CD8-positive, alpha-beta memory T cell (primary cell): ENCODE measurements around the gene CDH23. TPM values are rescaled to one million over a fixed set of nuclear protein-coding genes. Genes with fewer than 3 reads are reported as not detected.

Experiments used
- CTCF ChIA-PET: fragments of 350-600 bp; sonication (Branson Sonifier 250); formaldehyde crosslinking; loops from one replicate; lab custom pipeline; 2021; ENCODE audit warnings: antibody characterized with exemption; lab: Charles Lee
- POLR2A ChIA-PET: fragments of 350-600 bp; sonication (Branson Sonifier 250); formaldehyde crosslinking; loops from one replicate; lab custom pipeline; 2021; ENCODE audit warnings: antibody characterized with exemption; lab: Charles Lee
- DNase-seq, 5 donors: peaks; one replicate each; pipeline versions ENCODE4 v3.0.0 to v3.0.0-alpha.2; 2020 to 2022; ENCODE audit warnings: mixed read lengths in 1 of 5
- H3K27ac ChIP-seq: one replicate; pipeline ENCODE4 v1.7.0; 2013; ENCODE audit warnings: low read depth, mild to moderate bottlenecking, low read length, moderate library complexity
- H3K27me3 ChIP-seq: 2 replicates; pipeline ENCODE4 v1.7.0; 2013; ENCODE audit warnings: low read length, mild to moderate bottlenecking; ENCODE audit not compliant: insufficient read depth, poor library complexity, severe bottlenecking
- H3K36me3 ChIP-seq: 2 replicates; pipeline ENCODE4 v1.7.0; 2013; ENCODE audit warnings: mild to moderate bottlenecking, low read length, moderate library complexity; ENCODE audit not compliant: insufficient read depth
- H3K4me1 ChIP-seq: 2 replicates; pipeline ENCODE4 v1.7.0; 2013; ENCODE audit warnings: mild to moderate bottlenecking, low read length, moderate library complexity; ENCODE audit not compliant: insufficient read depth
- H3K4me3 ChIP-seq: 2 replicates; pipeline ENCODE4 v1.7.0; 2013; ENCODE audit warnings: mild to moderate bottlenecking, low read length
- H3K9me3 ChIP-seq: 2 replicates; pipeline ENCODE4 v1.7.0; 2013; ENCODE audit warnings: mild to moderate bottlenecking, low read length
- H3K27ac Mint-ChIP-seq, 8 donors: one replicate each; pipeline ENCODE4 v1.8.0; 2020 to 2021; ENCODE audit warnings: mixed read lengths in 8 of 8, mild to moderate bottlenecking in 6 of 8, inconsistent platforms in 3 of 8, moderate library complexity in 3 of 8
- H3K27me3 Mint-ChIP-seq, 2 donors: one replicate each; pipeline ENCODE4 v1.8.0; 2020 to 2021; ENCODE audit warnings: mixed read lengths in 2 of 2, mild to moderate bottlenecking in 1 of 2, moderate library complexity in 1 of 2
- H3K36me3 Mint-ChIP-seq, 3 donors: one replicate each; pipeline ENCODE4 v1.8.0; 2020 to 2021; ENCODE audit warnings: mixed read lengths in 3 of 3, inconsistent platforms in 1 of 3, mild to moderate bottlenecking in 1 of 3
- H3K4me1 Mint-ChIP-seq, 3 donors: one replicate each; pipeline ENCODE4 v1.8.0; 2020 to 2021; ENCODE audit warnings: mixed read lengths in 3 of 3, inconsistent platforms in 1 of 3, mild to moderate bottlenecking in 1 of 3
- H3K4me3 Mint-ChIP-seq, 7 donors: one replicate each; pipeline ENCODE4 v1.8.0; 2020 to 2021; ENCODE audit warnings: mixed read lengths in 7 of 7, mild to moderate bottlenecking in 6 of 7, moderate library complexity in 4 of 7, inconsistent platforms in 2 of 7
- H3K9me3 Mint-ChIP-seq, 5 donors: one replicate each; pipeline ENCODE4 v1.8.0; 2020 to 2022; ENCODE audit warnings: mixed read lengths in 5 of 5, mild to moderate bottlenecking in 3 of 5, moderate library complexity in 2 of 5, inconsistent platforms in 1 of 5
- polyA plus RNA-seq: library from polyadenylated mRNA; unstranded; fragments of 300-500 nt; fragmentation: Illumina TruSeq; gene quantifications from one replicate; pipeline ENCODE4 v1.2.3, GENCODE V29; 2021
- total RNA-seq, 2 experiments: library from RNA; stranded (reverse); gene quantifications; one replicate each; pipeline ENCODE4 v1.2.3, GENCODE V29; 2021

The CDH23 gene
- total and polyA plus RNA-seq, 3 experiments from 2014 or later: 0.74 to 2.0 (median 0.78) TPM

DNA sequence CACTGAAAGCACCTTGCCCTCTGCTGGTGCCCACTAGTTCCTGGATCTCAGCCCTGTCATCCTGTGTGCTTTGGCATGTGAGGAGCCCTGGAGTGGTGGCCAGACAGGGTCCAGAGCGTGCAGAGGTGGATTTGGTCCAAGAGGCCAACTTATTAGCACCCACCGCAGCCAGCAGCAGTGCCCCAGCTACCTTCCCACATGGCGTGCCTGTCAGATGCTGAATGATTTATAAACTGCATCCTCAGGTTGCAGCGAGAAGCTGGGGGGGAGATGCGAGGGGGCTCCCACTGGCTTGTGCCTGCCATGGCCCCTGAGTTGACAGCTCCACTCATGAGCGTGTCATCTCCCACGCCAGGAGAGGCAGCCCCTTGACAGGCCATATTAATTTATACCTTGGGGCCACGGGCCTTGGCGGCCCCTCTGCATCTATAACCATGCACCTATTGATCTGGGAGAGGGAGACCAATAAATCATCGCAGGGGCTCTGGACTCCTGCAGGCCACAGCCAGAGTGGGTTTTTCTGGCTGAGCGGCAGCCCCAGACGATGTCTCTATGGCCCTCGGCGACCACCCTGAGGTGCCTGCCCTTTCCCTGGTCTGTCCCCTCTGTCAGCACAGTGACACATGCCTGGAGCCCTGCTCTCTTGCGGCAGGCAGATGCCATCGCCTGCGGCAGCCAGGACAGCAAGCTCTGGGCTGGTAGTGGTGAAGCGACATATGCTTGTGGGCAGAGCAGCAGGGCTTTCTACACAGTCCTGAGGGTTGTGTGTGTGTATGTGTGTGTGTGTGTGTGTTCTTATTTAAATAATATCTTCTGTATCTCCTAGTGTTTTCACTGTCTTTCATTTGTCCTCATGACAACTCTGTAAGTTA, 120.8 kb downstream of the CDH23 start:
- Mint-ChIP-seq H3K9me3 (no peaks in the 10 kb centered on the region), H3K27ac (peak overlapping the region in 1 of 8 donors; percentile 81), H3K27me3 (peaks cover 4 to 14% of the 10 kb centered on the region in 2 donors), H3K36me3 (no peaks in the 10 kb centered on the region), H3K4me3 (no peak overlapping the region), H3K4me1 (no peaks in the 10 kb centered on the region)
- Histone ChIP-seq H3K9me3 (no peaks in the 10 kb centered on the region), H3K27ac (no peak overlapping the region), H3K36me3 (no peaks in the 10 kb centered on the region), H3K4me3 (no peak overlapping the region), H3K27me3 (peaks cover 3% of the 10 kb centered on the region), H3K4me1 (no peaks in the 10 kb centered on the region)
- DNase-seq: no peak
- ChIA-PET POLR2A (no interaction called here), CTCF (no interaction called here)

DNA sequence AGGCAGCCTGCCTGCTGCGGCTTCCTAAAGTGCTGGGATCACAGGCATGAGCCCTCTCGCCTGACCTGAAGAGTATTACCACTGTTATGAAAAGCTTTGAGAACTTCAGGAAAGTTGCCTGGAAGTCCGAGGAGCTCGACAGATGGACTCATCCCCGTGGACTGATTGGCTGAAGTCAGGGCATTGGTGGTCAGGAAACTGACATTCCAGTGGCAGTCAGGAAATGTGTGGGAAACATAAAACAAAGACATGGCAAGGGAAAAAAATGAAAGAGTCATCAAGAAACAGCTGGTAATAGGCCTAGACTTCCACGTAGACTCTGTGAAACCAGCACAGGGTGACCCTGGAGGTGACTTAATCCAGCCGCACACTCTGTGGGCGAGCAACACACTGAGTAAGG, 123.3 kb downstream of the CDH23 start:
- no peak for DNase-seq
- POLR2A ChIA-PET: no interaction called here
- Histone ChIP-seq H3K36me3 (no peaks in the 10 kb centered on the region), H3K4me1 (no peaks in the 10 kb centered on the region), H3K9me3 (no peaks in the 10 kb centered on the region), H3K27ac (no peak overlapping the region), H3K4me3 (no peak overlapping the region), H3K27me3 (peaks cover 6% of the 10 kb centered on the region)
- Mint-ChIP-seq H3K4me3 (no peak overlapping the region), H3K27ac (no peak overlapping the region), H3K4me1 (no peaks in the 10 kb centered on the region), H3K9me3 (no peaks in the 10 kb centered on the region), H3K27me3 (peaks cover 10 to 29% of the 10 kb centered on the region in 2 donors), H3K36me3 (no peaks in the 10 kb centered on the region)
- CTCF ChIA-PET: no interaction called here

DNA sequence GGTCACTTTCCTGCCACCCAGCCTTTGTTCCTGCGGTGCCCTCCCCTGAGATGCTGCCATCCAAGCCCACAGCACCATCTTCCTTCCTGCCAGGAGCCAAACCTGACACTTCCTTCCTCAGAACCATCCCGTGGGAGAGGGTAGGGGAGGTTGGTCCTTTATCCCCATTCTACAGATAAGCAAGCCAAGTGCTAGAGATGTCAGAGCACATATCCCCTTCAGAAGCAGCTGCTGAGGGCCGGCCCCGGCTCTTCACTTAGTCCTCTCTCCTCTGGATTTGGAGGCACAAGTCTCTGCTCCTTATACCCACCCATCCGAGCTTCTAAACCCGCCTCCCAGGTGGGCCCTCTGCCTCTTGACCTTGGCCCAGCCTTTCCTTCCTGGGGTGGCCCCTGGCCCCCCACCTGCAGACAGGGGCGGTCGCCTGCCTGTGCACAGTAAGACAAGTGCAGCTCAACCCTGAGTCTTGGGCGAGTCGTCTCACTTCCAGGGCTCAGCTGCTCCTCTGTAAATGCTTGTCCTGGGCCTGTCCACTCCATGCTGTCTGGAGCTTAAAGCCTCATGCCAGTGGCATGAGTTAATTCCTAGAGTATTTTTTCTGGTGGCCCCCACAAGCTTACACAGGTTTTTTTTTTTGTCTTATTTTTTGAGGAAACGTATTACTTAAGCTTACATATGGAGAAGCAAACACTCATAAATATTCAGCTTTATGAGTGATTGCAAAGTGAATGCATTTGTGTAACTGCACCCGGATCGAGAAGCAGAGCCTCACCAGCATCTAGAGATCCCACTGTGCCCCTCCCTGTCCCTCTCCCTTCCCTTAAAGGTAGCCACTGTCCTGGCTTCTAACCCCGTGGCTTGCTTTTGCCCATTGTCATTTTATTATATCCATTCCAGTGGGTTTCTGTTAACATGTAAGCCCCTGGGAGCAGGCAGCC, 125.1 kb downstream of the CDH23 start:
- Mint-ChIP-seq H3K27me3 (peaks cover 10 to 29% of the 10 kb centered on the region in 2 donors), H3K27ac (peak overlapping the region in 1 of 8 donors; percentile 44), H3K9me3 (no peaks in the 10 kb centered on the region), H3K4me1 (no peaks in the 10 kb centered on the region), H3K4me3 (no peak overlapping the region), H3K36me3 (no peaks in the 10 kb centered on the region)
- ChIA-PET POLR2A (no interaction called here), CTCF (interaction anchor here (1.2 kb wide), 1 partner anchor 19 kb away, joined by 3 read pairs; no protein-coding TSS in a partner anchor)
- no peaks in the 10 kb centered on the region for H3K36me3 ChIP-seq
- DNase-seq: no peak
- H3K27me3 ChIP-seq: peaks cover 6% of the 10 kb centered on the region
- H3K4me3 ChIP-seq: no peak overlapping the region
- H3K9me3 ChIP-seq: no peaks in the 10 kb centered on the region
- H3K27ac ChIP-seq: no peak overlapping the region
- H3K4me1 ChIP-seq: no peaks in the 10 kb centered on the region

DNA sequence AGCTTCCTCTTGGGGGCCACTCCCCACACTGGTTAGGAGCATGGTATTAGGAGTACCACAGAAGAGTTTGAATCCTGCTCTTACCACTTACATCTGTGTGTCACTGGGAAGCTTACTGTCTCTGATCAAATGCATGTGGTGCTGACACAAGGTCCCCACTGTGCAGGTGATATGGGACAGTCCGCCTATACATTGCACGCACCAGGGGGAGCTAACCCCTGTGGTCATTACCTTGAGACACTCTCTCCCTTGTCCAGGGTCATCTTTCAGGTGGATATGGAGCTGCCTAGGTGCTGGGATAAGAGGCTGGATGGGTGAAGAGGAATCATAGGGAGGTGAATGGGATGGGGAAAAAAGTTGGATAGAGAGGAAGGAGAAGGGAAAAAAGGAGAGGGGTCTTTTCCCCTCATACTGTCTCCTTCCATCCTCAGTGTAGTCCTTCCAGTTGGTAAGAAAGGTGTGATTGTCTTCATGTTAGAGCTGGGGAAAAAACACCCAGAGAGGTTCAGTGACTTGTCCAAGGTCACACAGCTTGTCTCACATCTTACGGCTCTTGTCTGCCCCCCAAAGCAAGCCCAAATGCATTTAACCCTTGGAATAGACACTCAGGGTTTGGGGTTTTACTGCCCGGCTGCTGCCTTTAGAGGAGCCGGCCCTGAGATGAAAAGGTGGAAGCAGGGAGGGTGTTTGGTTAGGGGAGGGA, 125.9 kb downstream of the CDH23 start:
- Mint-ChIP-seq H3K4me1 (no peaks in the 10 kb centered on the region), H3K9me3 (no peaks in the 10 kb centered on the region), H3K27ac (no peak overlapping the region), H3K4me3 (no peak overlapping the region), H3K36me3 (no peaks in the 10 kb centered on the region), H3K27me3 (peaks cover 10 to 29% of the 10 kb centered on the region in 2 donors)
- CTCF ChIA-PET: interaction anchor here (1.2 kb wide), 1 partner anchor 18 kb away, joined by 3 read pairs; no protein-coding TSS in a partner anchor
- Histone ChIP-seq H3K9me3 (no peaks in the 10 kb centered on the region), H3K4me3 (no peak overlapping the region), H3K4me1 (no peaks in the 10 kb centered on the region), H3K27ac (no peak overlapping the region), H3K36me3 (no peaks in the 10 kb centered on the region), H3K27me3 (peaks cover 6% of the 10 kb centered on the region)
- no peak for DNase-seq
- POLR2A ChIA-PET: no interaction called here

DNA sequence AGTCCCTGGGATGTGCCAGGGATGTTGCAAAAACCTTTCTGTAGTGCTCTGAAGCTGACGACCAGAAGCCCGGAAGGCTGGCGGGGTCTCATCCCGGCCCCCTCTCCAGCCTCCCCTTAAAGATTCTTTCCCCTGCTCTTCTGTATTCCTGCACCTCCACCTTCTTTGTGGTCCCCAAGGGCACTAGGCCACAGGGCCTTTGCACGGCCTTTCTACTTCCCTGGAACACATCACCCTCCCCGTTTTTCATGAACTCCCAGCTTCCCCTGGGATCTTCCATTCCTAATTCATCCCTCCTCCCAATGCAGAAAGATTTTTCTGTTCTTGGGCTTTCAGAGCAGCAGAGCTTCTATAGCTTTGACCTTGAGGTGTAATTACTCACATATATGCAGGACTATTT, 127.0 kb downstream of the CDH23 start:
- DNase-seq: no peak
- Mint-ChIP-seq H3K27me3 (peaks cover 10 to 29% of the 10 kb centered on the region in 2 donors), H3K9me3 (no peaks in the 10 kb centered on the region), H3K27ac (no peak overlapping the region), H3K4me3 (no peak overlapping the region), H3K36me3 (no peaks in the 10 kb centered on the region), H3K4me1 (no peaks in the 10 kb centered on the region)
- ChIA-PET POLR2A (no interaction called here), CTCF (interaction anchor here (1.3 kb wide), 1 partner anchor 10 kb away, joined by 3 read pairs; no protein-coding TSS in a partner anchor)
- Histone ChIP-seq H3K27me3 (peaks cover 6% of the 10 kb centered on the region), H3K9me3 (no peaks in the 10 kb centered on the region), H3K4me3 (no peak overlapping the region), H3K27ac (no peak overlapping the region), H3K36me3 (no peaks in the 10 kb centered on the region), H3K4me1 (no peaks in the 10 kb centered on the region)

DNA sequence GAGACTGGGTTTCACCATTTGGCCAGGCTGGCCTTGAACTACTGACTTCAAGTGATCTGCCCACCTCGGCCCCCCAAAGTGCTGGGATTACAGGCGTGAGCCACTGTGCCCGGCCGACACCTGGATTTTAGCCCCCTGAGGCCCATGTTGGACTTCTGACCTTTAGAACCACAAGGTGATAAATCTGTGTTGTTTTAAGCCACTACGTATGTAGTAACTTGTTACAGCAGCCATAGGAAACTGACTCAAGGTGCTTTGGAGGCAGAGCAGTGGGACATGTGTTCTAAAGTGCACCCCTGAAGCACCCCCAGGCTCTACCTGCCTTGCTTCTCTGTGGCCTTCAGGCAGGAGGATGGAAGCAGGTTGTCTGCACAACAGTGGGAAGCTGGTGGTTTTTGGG, 128.4 kb downstream of the CDH23 start:
- Histone ChIP-seq H3K36me3 (no peaks in the 10 kb centered on the region), H3K9me3 (no peaks in the 10 kb centered on the region), H3K27me3 (peaks cover 6% of the 10 kb centered on the region), H3K4me3 (no peak overlapping the region), H3K4me1 (no peaks in the 10 kb centered on the region), H3K27ac (no peak overlapping the region)
- Mint-ChIP-seq H3K4me3 (no peak overlapping the region), H3K36me3 (no peaks in the 10 kb centered on the region), H3K27me3 (peaks cover 10 to 29% of the 10 kb centered on the region in 2 donors), H3K4me1 (no peaks in the 10 kb centered on the region), H3K9me3 (no peaks in the 10 kb centered on the region), H3K27ac (no peak overlapping the region)
- ChIA-PET POLR2A (no interaction called here), CTCF (no interaction called here)
- DNase-seq: no peak

- DNase-seq: no peak
- Histone ChIP-seq H3K27me3 (peaks cover 6% of the 10 kb centered on the region), H3K9me3 (no peaks in the 10 kb centered on the region), H3K36me3 (no peaks in the 10 kb centered on the region), H3K4me3 (no peak overlapping the region), H3K4me1 (no peaks in the 10 kb centered on the region), H3K27ac (no peak overlapping the region)
- Mint-ChIP-seq H3K9me3 (no peaks in the 10 kb centered on the region), H3K4me1 (no peaks in the 10 kb centered on the region), H3K4me3 (no peak overlapping the region), H3K27me3 (peaks cover 10 to 29% of the 10 kb centered on the region in 2 donors), H3K36me3 (no peaks in the 10 kb centered on the region), H3K27ac (no peak overlapping the region)
- ChIA-PET CTCF (no interaction called here), POLR2A (no interaction called here)
These were observed 129.0 kb downstream of the CDH23 start for GRCh38 chr10:71525721-71526120.
